NCI-H2196 treated with DMSO at 0.1 percent for 48 hours (cell line): ENCODE measurements around the gene RTN4RL1.
A peak's percentile ranks its signal among the peaks of the same experiment; 100 is the strongest.

Source experiments
- DNase-seq: peaks from one replicate; lab custom pipeline; 2025; ENCODE audit not compliant: unreplicated experiment; lab: John Stamatoyannopoulos, UW

Gene RTN4RL1

DNA sequence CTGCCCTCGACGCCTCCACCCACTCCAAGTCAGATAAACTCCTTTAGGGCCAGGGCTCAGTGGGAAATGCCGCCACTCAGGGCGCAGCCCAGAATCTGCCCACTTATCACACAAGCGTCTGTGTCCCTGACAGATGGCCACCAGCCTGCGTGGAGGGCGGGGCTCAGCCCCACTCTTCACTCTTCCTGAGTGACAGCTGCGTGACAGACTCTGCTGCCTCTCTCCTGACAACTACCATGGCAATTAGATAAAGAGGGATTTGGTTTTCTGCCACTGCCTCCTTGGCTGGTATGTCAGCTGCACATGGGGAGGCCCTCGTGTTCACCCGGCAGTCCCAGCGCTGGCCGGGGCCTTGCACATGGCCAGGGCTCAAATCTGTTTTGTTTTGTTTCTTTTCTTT, 96.2 kb downstream of the RTN4RL1 start:
- no peak for DNase-seq

- no peak for DNase-seq
Observed at GRCh38 chr17:1920948-1921351, 104.2 kb downstream of the RTN4RL1 start.

GRCh38 chr17:1919201-1919600, 105.9 kb downstream of the RTN4RL1 start:
- DNase-seq, result no peak

GRCh38 chr17:1918346-1919162, 106.6 kb downstream of the RTN4RL1 start:
- DNase-seq, result no peak

- no peak for DNase-seq
Observed at GRCh38 chr17:1916963-1917715, 108.0 kb downstream of the RTN4RL1 start.

DNA sequence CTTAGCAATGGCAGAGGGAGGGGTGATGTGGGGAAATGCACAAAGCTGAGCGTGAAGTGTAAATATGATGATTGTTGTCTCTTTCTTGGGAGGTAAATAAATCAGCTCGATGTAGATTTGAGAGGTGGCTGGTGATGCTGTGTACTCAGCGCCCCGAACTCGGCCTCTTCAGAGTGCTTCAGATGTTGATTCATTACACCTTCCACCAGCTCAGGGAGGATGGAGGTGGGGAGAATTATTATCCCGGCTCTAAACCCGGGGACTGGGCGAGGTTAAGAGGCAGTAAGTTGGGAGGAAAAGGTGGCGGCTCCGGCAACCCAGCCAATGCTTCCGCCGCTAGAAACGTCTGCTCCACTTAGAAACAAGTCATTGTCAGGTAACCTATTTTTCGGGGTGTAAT, 108.8 kb downstream of the RTN4RL1 start:
- DNase-seq, result no peak

DNA sequence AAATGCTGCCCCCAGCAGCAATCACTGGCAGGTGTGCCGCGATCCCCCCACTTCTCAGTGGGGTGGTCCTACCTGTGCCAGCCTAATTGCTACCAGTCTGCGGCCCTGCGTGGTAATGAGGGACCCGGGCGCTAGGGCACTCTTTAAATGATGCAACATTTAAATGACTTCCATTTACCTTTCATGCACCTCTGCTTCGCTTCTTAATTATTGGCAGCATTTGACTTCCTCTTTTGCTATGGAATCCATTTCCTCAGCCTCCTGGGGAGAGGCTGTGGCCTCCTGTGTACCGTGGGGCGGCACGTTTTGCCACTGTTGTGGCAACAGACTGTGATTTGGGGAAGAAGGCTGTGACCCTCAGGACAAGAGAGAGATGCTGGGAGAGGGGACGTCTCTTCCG, 109.2 kb downstream of the RTN4RL1 start:
- DNase-seq, result no peak

GRCh38 chr17:1914661-1915083, 110.5 kb downstream of the RTN4RL1 start:
- DNase-seq, result no peak

DNA sequence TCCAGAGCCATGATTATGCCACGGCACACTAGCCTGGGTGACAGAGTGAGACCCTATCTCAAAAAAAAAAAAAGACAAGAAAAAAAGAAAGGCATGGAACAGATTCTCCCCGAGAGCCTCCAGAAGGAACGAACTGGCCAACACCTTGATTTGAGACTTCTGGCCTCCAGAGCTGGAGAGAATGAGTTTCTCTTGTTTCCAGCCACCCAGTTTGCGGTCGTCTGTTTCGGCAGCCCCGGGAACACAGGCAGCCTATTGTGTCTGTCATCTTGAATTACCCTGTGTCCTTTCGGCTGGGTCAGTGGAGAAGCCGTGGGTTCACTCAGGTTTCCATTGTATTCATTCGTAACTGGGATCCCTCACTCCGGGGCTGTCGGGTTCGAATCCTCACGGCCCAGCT, 111.4 kb downstream of the RTN4RL1 start:
- no peak for DNase-seq

DNA sequence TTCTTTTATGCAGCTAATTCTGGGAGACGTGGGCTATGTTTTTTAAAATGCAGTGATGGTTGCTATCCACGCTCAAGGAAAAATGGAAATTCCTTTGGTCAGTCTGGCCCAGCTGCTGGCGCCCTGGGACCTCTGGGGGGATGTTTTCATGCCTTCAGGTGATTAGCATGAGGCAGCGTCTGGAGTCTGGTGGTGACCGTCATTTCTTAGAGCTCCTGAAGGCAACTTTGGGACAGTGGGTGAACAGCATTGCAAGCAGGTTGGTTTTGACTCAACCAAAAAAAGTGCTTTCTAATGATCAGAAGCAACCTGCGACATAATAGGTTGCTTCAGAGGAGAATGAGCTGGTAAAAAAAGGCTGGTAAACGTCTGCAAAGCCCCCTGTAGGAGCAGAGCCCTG, 113.0 kb downstream of the RTN4RL1 start:
- DNase-seq, result no peak

DNA sequence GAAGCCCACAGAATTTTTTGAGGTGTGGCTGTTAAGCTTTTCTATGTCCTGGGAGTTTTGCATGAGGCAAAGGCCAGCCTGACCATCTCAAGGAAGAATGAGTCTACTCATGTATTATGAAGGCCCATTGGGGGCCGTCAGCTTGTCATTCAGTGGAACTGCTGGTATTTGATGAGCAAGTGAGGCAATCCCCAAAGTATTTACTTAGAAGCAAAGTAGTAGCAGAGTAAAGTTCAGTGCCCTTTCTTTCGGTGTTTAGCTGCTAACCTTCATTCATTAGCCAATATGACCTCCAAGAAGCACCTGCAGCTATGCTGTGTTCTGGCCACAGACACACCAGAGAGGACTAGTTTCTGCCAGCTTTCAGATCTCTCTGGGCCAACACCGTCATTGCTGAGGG, 115.1 kb downstream of the RTN4RL1 start:
- no peak for DNase-seq

GRCh38 chr17:1908699-1909309, 116.3 kb downstream of the RTN4RL1 start:
- peak; percentile 32 for DNase-seq

DNA sequence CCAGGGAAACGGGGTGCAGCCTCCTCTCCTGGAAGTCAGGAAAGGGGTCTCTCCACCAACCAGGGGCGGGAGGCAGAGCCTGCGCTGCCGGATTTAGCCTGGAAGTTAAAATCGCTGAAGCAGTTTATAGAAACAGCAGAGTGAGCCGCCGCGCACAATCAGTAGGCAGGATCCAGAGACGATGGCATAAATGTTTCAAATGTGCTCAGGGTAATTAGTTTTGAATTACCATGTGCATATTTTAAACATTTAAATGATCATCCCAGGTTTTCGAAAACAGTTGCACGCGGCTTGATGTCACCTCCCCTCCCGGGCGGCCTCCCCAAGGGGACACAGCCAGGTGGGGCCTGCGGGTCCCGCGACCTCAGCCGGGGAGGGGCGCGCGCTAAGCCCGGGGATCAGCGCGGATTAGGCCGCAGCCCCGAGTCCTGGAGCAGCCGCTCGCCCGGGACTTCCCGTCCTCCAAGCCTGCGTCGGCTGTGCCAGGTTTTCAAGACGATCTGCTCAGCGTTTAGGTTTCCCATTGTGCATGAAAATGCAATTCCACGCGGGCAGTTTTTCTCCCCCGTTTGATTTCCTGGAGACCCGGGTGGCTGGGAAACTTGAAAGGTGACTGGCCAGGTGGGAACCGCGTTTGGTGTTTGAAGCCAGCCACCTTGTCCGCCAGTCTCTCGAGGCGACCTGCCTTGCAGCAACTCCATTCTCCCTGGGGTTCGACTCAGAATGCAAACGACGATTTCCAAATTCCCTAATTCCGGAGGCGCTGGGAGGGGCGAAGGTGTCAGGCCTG, 117.0 kb downstream of the RTN4RL1 start:
- no peak for DNase-seq

GRCh38 chr17:1907216-1907631, 117.9 kb downstream of the RTN4RL1 start:
- DNase-seq, result no peak

- no peak for DNase-seq
Observed at GRCh38 chr17:1906662-1907101, 118.5 kb downstream of the RTN4RL1 start.

- peak; percentile 1 for DNase-seq
Observed at GRCh38 chr17:1905190-1905913, 119.8 kb downstream of the RTN4RL1 start.

DNA sequence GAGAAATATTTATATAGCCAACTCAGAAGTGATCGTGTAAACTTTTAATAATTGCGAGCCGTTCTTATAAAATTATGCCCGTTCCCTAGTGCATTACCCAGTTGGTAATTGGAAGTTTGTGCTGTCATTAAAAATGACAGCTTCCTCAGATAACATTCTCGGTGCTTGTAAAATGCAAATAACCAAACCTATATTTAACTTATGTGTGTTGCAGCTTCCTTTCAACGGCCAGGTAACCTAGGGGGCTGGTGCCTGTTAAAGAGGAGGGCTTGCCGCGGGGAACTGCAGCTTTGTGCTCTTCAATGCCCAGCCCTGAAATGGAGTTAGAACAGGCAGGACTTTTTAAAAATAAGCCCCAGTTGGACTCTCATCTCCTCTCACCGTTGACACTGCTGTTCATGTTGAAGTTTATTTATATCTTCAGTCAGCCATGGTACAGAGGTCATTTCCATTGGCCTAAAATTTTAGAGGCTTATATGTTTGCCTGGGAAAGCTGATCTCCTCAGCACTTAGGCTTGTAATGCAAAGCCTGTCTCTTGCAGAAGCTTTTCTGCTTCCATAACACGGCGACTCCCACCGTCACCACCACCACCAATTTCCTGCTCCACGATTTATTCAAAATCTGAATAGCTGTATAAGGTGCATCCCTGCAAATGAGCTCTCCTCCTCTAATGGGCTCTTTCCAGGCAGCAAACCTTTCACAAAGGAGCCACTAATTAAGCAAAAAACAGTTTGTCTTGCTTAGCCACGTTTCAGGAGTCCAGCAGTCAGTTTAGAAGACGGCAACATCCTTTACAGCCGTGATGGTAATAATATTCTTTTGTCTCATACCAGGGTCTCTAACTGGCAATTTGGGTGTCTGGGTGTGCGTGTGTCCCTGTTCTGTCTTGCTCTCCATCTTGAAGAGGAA, 120.6 kb downstream of the RTN4RL1 start:
- DNase-seq, result no peak

DNA sequence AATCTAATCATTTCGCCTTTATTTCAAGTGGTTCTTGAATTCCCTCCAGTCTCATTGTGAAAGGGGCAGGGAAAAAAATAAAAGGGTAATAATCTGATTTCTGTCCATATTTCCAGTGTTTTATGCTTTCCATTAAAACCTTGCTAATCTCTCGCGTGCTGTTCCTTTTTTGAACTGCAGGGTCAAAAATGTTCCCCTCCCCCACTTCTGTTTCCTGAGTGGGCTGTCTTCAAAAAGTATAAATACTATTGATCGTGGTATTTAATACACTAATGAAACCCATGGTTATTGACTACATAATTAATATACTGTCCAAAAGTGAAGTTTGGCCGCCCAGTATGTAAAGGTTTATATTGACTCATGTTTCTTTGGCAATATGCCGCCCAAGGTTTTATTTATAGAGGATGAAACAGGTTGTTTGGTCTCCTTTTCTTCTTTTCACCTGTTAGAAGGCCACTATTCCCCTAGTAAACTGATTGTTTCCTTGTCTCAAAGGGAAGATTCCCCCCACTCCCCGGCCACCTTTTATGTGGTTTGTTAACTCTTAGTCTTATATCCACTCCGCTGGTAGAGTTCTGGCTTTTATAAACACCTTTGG, 125.6 kb downstream of the RTN4RL1 start:
- DNase-seq, result no peak

DNA sequence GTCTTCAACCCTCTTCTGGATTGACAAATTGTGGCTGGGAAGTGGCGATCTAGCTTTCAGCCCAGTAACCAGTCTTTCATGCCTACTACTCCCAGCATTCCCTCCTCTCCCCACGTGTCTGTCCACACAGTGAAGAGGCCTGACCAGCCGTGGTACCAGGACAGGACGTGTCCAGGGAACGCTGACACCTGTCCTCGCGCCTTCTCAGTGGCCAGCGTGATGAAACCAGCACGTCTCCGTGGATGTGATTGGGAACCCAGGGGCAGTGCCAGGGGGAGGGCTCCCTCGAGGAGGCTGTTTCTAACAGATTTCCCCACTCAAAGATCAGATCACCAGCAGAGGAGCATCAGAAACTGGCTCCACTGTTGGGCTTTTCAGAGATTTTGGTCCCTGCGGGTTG, 126.3 kb downstream of the RTN4RL1 start:
- DNase-seq, result no peak
